PC-9 (cell line): ENCODE data around the gene FAM180A. TPM values are rescaled to one million over a fixed set of nuclear protein-coding genes. Genes with fewer than 3 reads are reported as not detected.

Experiments used
- BruUV-seq: library from RNA; stranded (reverse); fragments of 400-500 nt; replicated peaks from 2 replicates; lab custom pipeline; 2021; lab: Mats Ljungman, UMichigan
- CTCF ChIA-PET: fragments of 300-600 bp; sonication (Branson Sonifier 250); formaldehyde crosslinking; loops from one replicate; lab custom pipeline; 2022; ENCODE audit warnings: antibody characterized with exemption; lab: Charles Lee
- POLR2A ChIA-PET: fragments of 300-600 bp; sonication (Branson Sonifier 250); formaldehyde crosslinking; loops from one replicate; lab custom pipeline; 2022; ENCODE audit warnings: antibody characterized with exemption; ENCODE audit not compliant: unreplicated experiment; lab: Charles Lee
- DNase-seq, 2 experiments: peaks; one replicate each; pipeline versions ENCODE4 v3.0.0 to v3.0.0-alpha.2; 2015 to 2022; ENCODE audit warnings: mixed read lengths in 1 of 2
- H2AFZ ChIP-seq: fragments of 200-600 bp; sonication (generic); 2 replicates; pipeline ENCODE4 v1.8.1; 2017; ENCODE audit warnings: antibody characterized with exemption
- H3F3A ChIP-seq: fragments of 200-600 bp; sonication (generic); 2 replicates; pipeline ENCODE4 v1.8.1; 2017; ENCODE audit warnings: antibody characterized with exemption, mild to moderate bottlenecking, low read depth; ENCODE audit not compliant: insufficient read depth
- H3K27ac ChIP-seq: fragments of 200-600 bp; sonication (generic); 2 replicates; pipeline ENCODE4 v1.6.1; 2016; ENCODE audit warnings: mixed run types
- H3K27me3 ChIP-seq: fragments of 200-600 bp; sonication (generic); 2 replicates; pipeline ENCODE4 v1.6.1; 2016; ENCODE audit warnings: low read depth, mixed run types; ENCODE audit not compliant: insufficient read depth
- H3K36me3 ChIP-seq: fragments of 200-600 bp; sonication (generic); 2 replicates; pipeline ENCODE4 v1.6.1; 2016; ENCODE audit warnings: low read depth, mixed run types
- H3K4me1 ChIP-seq: fragments of 200-600 bp; sonication (generic); replicated peaks from 2 replicates; pipeline ENCODE4 v1.6.1; 2016; ENCODE audit warnings: mixed run types; ENCODE audit not compliant: insufficient read depth
- H3K4me2 ChIP-seq: fragments of 200-600 bp; sonication (generic); 2 replicates; pipeline ENCODE4 v1.6.1; 2017; ENCODE audit warnings: mixed run types
- H3K4me3 ChIP-seq: fragments of 200-600 bp; sonication (generic); 2 replicates; pipeline ENCODE4 v1.6.1; 2016; ENCODE audit warnings: mixed run types
- H3K79me2 ChIP-seq: fragments of 200-600 bp; sonication (generic); 2 replicates; pipeline ENCODE4 v1.6.1; 2017; ENCODE audit warnings: low read depth, mixed run types
- H3K9me2 ChIP-seq: fragments of 200-600 bp; sonication (generic); 2 replicates; pipeline ENCODE4 v1.8.1; 2017; ENCODE audit warnings: mild to moderate bottlenecking; ENCODE audit not compliant: insufficient read depth
- H3K9me3 ChIP-seq: fragments of 200-600 bp; sonication (generic); 2 replicates; pipeline ENCODE4 v1.8.1; 2016; ENCODE audit warnings: low read depth; ENCODE audit not compliant: insufficient read depth
- H4K20me1 ChIP-seq: fragments of 200-600 bp; sonication (generic); 2 replicates; pipeline ENCODE4 v1.8.1; 2017; ENCODE audit not compliant: insufficient read depth
- CTCF ChIP-seq: fragments of 200-600 bp; sonication (generic); conservative IDR thresholded peaks from 2 replicates; pipeline ENCODE4 v1.6.1; 2017; ENCODE audit warnings: mixed run types, antibody characterized with exemption, mild to moderate bottlenecking, moderate library complexity
- EZH2 ChIP-seq: fragments of 200-600 bp; sonication (generic); IDR thresholded peaks from 2 replicates; pipeline ENCODE4 v1.8.0; 2017; ENCODE audit warnings: antibody characterized with exemption, low read depth
- intact Hi-C: fragments of 100-400 bp; cut with micrococcal nuclease; formaldehyde crosslinking; loops from one replicate; pipeline ENCODE4 v1.10.0; 2022; ENCODE audit not compliant: unreplicated experiment
- total RNA-seq: library from RNA; stranded (reverse); gene quantifications from 2 replicates; pipeline ENCODE4 v1.2.3, GENCODE V29; 2021

Gene FAM180A
- total RNA-seq, 1 experiment from 2014 or later: not detected

DNA sequence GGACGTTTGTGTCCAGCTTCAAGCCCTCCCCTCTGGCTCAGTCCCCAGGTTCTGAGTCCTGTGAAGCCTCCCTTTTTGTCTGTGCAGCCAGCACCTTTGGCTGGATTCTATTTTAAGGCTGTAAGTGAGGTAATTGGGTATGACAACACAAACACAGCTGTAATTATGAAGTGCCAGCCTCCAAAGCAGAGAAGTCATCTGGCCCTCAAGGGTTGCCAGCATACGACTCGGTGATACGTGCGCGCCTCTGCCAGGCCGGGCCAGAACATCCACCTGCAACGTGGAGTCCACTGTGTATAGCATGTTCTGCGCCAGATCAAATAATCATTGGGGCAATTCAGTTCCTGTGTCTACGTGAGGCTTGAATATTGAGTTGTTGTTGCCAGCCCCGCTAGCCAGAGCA, 6.7 kb upstream of the FAM180A start:
- H3K4me3 ChIP-seq: no peak overlapping the region
- H3K4me2 ChIP-seq: no peak overlapping the region
- peaks cover 12% of the 10 kb centered on the region; the same call in 1 of the 2 replicates for H3K4me1 ChIP-seq
- H3F3A ChIP-seq: 0 out of 2 replicates have a peak, but pooled peaks cover 3% of the 10 kb centered on the region
- intact Hi-C loops: no loop called here
- no peaks in the 10 kb centered on the region for H3K9me3 ChIP-seq
- no peak for TF ChIP-seq EZH2
- no peak for TF ChIP-seq CTCF
- BruUV-seq: no TSS peak
- no peak overlapping the region for H3K27ac ChIP-seq
- no peaks in the 10 kb centered on the region for H3K9me2 ChIP-seq
- CTCF ChIA-PET: no interaction called here
- no peaks in the 10 kb centered on the region for H3K79me2 ChIP-seq
- DNase-seq: no peak
- H4K20me1 ChIP-seq: no peaks in the 10 kb centered on the region
- H2AFZ ChIP-seq: no peak overlapping the region
- POLR2A ChIA-PET: interaction anchor here (0.6 to 0.7 kb wide), 2 partner anchors 110 to 165 kb away, joined by 4 to 6 read pairs; no protein-coding TSS in a partner anchor
- no peaks in the 10 kb centered on the region for H3K27me3 ChIP-seq
- no peaks in the 10 kb centered on the region for H3K36me3 ChIP-seq

DNA sequence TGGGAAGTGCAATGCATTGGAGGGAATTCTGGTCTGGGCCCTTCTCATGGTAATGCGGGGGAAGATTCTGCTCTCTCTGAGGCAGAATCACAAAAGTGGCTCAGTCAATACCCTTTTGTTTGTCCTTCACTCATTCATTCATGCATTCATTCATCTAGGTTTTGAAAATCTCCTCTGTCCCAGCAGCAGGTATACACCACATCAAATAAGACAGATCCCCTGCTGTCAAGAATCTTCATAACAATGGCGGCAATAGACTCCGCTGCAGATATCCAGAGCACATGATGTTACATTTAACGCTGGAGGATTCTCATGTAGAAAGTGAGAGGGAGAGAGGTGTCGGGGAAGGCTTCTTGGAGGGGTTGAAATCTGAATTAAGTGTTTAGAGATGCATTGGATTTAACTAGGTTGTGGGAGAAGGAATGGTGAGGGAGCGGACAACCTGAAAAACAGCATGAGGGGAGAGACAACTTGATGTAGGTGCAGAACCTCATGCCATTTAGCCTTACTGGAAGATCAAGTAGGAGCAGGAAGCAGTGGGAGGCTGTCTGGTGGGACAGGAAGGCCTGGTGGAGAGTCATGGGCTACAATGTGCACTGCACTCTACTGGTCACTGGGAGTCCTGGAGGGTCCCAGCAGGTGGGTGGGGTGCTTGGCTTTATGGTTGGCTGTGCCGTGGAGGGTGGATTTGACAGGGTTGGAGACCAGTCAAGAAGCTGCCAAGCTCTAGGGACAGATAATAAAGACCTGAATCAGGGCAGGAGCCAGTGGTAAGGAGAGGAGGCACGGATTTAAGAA, 5.2 kb upstream of the FAM180A start:
- TF ChIP-seq CTCF: no peak
- no peak for TF ChIP-seq EZH2
- intact Hi-C loops: no loop called here
- H3K27ac ChIP-seq: no peak overlapping the region
- H3K27me3 ChIP-seq: no peaks in the 10 kb centered on the region
- no peaks in the 10 kb centered on the region for H3K9me3 ChIP-seq
- DNase-seq: no peak
- no peak overlapping the region for H2AFZ ChIP-seq
- BruUV-seq: no TSS peak
- no peaks in the 10 kb centered on the region for H3K36me3 ChIP-seq
- H3K4me1 ChIP-seq: no peaks in the 10 kb centered on the region
- H4K20me1 ChIP-seq: no peaks in the 10 kb centered on the region
- H3K79me2 ChIP-seq: no peaks in the 10 kb centered on the region
- CTCF ChIA-PET: no interaction called here
- H3K9me2 ChIP-seq: no peaks in the 10 kb centered on the region
- H3F3A ChIP-seq: no peaks in the 10 kb centered on the region
- H3K4me3 ChIP-seq: no peak overlapping the region
- POLR2A ChIA-PET: no interaction called here
- no peak overlapping the region for H3K4me2 ChIP-seq

DNA sequence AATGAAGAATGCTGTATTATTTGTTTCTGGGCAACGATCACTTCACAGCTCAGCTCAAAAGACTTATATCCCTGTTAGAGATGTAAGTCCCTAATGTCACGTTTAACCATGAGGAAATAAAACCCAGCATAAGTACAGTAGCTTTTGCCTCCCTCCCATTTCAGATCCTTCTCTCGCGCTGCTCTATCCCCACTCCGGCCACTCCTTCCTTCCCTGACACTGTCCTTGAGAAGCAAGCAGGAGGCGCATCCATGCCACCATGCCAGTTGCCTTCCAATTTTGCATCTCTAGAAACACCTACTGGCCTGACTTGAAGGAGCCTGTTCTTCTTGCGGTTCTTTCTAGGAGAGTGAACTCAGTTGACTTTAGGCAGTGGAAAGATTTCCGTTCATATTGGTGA, 1.2 kb downstream of the FAM180A start:
- TF ChIP-seq CTCF (no peak), EZH2 (no peak)
- intact Hi-C loops: loop anchor here (5.0 kb wide), 1 partner anchor 35 kb away; no protein-coding TSS in a partner anchor
- no peak overlapping the region for H3K27ac ChIP-seq
- H2AFZ ChIP-seq: no peak overlapping the region
- no peak overlapping the region for H3K4me2 ChIP-seq
- no peak for DNase-seq
- no peaks in the 10 kb centered on the region for H3K9me3 ChIP-seq
- CTCF ChIA-PET: no interaction called here
- H3K27me3 ChIP-seq: no peaks in the 10 kb centered on the region
- H3K4me3 ChIP-seq: no peak overlapping the region
- H3F3A ChIP-seq: peaks cover 36% of the 10 kb centered on the region; the same call in 1 of the 2 replicates
- BruUV-seq: no TSS peak
- H3K79me2 ChIP-seq: no peaks in the 10 kb centered on the region
- no peaks in the 10 kb centered on the region for H3K36me3 ChIP-seq
- H3K9me2 ChIP-seq: no peaks in the 10 kb centered on the region
- peaks cover 38% of the 10 kb centered on the region for H3K4me1 ChIP-seq
- POLR2A ChIA-PET: no interaction called here
- H4K20me1 ChIP-seq: no peaks in the 10 kb centered on the region
